Mammary epithelial cell (primary cell): ENCODE results near the gene NDUFB3.

Experiments
- CTCF ChIP-seq, 2 donors: IDR thresholded peaks in 1 of 2; conservative IDR thresholded peaks in 1 of 2; 2 replicates each; pipeline ENCODE4 v1.5.1; 2011 to 2012; ENCODE audit warnings: inconsistent platforms in 2 of 2, low read length in 2 of 2, mild to moderate bottlenecking in 2 of 2, control low read depth in 1 of 2, low read depth in 1 of 2; ENCODE audit not compliant: insufficient read depth in 1 of 2; ENCODE audit errors: extremely low read depth in 1 of 2
- EZH2 ChIP-seq: IDR thresholded peaks from 2 replicates; pipeline ENCODE4 v1.6.1; 2012; ENCODE audit warnings: low read length, inconsistent platforms, borderline replicate concordance

GRCh38 chr2:201049455-201049854 lies 22.3 kb upstream of the NDUFB3 start:
- TF ChIP-seq CTCF (conservative IDR thresholded peaks at IDR 0.05 in 1 of 2, IDR thresholded peaks at IDR 0.05 in 1 of 2; ENCODE audit: extremely low read depth in 1 of 2, insufficient read depth in 1 of 2, low read depth in 1 of 2, low read length in 2 of 2) (no peak), EZH2 (no peak)
